Left ventricle myocardium superior (tissue), 1 donor: ENCODE data around the gene C1GALT1C1L. TPM values are rescaled to one million over a fixed set of nuclear protein-coding genes. Genes with fewer than 3 reads are reported as not detected.
"Not testable (repeated sequence)": the region's sequence is repeated elsewhere in the genome, so short reads cannot be mapped to it uniquely, and the experiment has no call there.

ENCODE experiments used
- ATAC-seq: fragments of 200-7000 bp; cut with Tn5 transposase; one replicate; pipeline ENCODE4 v1.9.1; 2020; ENCODE audit warnings: mild to moderate bottlenecking, moderate library complexity
- DNase-seq: peaks from one replicate; pipeline ENCODE4 v3.0.0-alpha.2; 2020
- intact Hi-C: fragments of 100-400 bp; cut with micrococcal nuclease; formaldehyde crosslinking; loops from one replicate; pipeline ENCODE4 v1.11.0; 2022
- total RNA-seq: library from RNA; stranded (reverse); fragmentation: NEBNext Ultra II Directional; extraction: Animal tissue kit (Norgen Biotek cat#: 25700); gene quantifications from one replicate; pipeline ENCODE4 v1.2.1, GENCODE V29; 2021
- donor health status: DM: no; HTN: yes; CAD: no; lungs with severe emphysema.

The C1GALT1C1L gene
- total RNA-seq, 1 donor from 2014 or later: 0.64 TPM

- ATAC-seq (no peak), DNase-seq (no peak)
- intact Hi-C loops: no loop called here
These were observed 445 bp downstream of the C1GALT1C1L start for GRCh38 chr2:43675646-43676321.

DNA sequence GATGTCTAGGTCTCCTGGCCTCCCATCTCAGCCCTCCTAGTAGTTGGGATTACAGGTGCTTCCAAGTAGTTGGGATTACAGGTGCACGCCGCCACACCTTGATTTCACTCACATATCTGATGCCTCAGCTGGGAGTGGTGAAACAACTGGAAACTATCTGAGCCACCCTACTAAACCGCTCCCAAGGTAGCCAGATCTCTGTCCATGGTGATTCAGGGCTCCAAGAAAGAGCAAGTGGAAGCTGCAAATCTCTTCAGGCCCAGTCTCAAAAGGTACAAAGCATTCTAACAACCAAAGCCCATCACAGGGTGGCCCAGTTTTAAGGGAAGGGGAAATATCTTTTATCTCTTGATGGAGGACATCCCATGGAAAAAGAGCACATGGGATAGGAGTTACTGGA, 19.0 kb downstream of the C1GALT1C1L start:
- DNase-seq: no peak
- no peak for ATAC-seq
- intact Hi-C loops: no loop called here

GRCh38 chr2:43653506-43653905, 22.7 kb downstream of the C1GALT1C1L start:
- intact Hi-C loops: no loop called here
- no peak for ATAC-seq
- DNase-seq: no peak

GRCh38 chr2:43648994-43649701, 27.1 kb downstream of the C1GALT1C1L start:
- DNase-seq (no peak), ATAC-seq (no peak)
- intact Hi-C loops: no loop called here

DNA sequence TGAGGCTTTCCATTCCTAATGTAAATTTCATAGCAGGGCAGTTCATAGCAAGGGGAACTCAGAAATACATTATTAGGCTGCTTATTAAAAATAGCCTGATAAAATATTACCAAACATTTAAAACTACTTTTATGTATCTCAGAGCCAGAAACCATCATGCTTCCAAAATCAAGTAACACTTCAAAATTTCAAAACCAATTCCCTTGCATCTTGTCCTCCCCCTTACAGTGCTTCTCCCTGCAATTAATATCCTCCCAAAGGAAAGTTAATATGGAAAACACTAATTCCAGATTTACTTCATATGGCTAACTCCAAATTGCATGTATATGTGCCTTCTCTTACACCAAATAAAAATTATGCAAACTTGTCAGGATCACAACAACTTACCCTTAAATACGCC, 32.5 kb downstream of the C1GALT1C1L start:
- intact Hi-C loops: no loop called here
- no peak for DNase-seq
- no peak for ATAC-seq

DNA sequence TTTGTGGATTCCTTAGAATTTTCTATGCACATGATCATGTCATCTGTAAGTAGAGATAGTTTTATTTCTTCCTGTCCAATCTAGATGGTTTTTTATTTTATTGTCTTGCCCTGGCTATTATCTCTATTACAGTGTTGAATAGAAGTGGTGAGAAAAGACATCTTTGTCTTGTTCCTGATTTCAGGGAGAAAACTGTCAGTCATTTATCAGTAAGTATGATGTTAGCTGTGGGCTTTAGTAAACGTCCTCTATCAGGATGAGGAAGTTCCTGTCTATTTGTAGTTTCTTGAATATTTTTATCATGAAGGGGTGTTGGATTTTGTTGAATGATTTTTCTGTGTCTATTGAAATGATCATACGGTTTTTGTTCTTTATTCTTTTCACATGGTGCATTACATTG, 33.9 kb downstream of the C1GALT1C1L start:
- ATAC-seq (no peak), DNase-seq (no peak)
- intact Hi-C loops: no loop called here

- DNase-seq (peak; percentile 91), ATAC-seq (peak; percentile 99)
- intact Hi-C loops: no loop called here
These were observed 39.0 kb downstream of the C1GALT1C1L start, which contains the start of gene PLEKHH2 for GRCh38 chr2:43637030-43637803. PLEKHH2 (plus strand) TSS chr2:43637260; CDS start chr2:43644674, 7,414 bp downstream.

DNA sequence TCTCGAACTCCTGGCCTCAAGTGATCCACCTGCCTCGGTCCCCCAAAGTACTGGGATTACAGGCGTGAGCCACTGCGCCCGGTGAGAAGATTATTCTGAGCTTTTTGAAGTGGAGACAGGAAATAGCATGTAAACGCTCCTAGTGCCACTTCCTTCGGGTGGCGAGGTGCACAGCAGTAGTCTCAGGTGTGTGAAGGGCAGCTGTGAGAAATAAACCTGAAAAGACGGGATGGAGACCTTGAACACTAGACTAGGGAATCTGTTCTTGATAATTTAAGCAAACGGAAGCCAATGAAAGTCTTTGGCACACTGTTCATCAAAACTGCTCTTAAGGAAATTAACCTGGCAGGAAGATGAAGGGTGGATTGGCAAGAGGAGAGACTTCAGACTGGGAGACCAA, 39.6 kb downstream of the C1GALT1C1L start:
- intact Hi-C loops: no loop called here

GRCh38 chr2:43636153-43636552, 40.1 kb downstream of the C1GALT1C1L start:
- intact Hi-C loops, DNase-seq: not testable (repeated sequence)

More for the DNA sequence above, 39.6 kb downstream of the C1GALT1C1L start:
- ATAC-seq: no peak
- DNase-seq: no peak

GRCh38 chr2:43634604-43635306, 41.5 kb downstream of the C1GALT1C1L start:
- ATAC-seq: no peak
- no peak for DNase-seq
- intact Hi-C loops: no loop called here

More at GRCh38 chr2:43636153-43636552, 40.1 kb downstream of the C1GALT1C1L start:
- ATAC-seq: not testable (repeated sequence)

- ATAC-seq: no peak
- DNase-seq: no peak
- intact Hi-C loops: no loop called here
These were observed 44.5 kb downstream of the C1GALT1C1L start for GRCh38 chr2:43631618-43632317.

Other genes with a start within 250 kb of the C1GALT1C1L start
- 12.1 TPM for gene THADA, start 80.4 kb downstream of the C1GALT1C1L start, total RNA-seq
- 1.1 TPM for gene PLEKHH2, start 39.2 kb downstream of the C1GALT1C1L start, total RNA-seq
- gene DYNC2LI1, start 97.6 kb upstream of the C1GALT1C1L start, total RNA-seq: 8.1 TPM
- not detected for gene ABCG5, start 162.4 kb upstream of the C1GALT1C1L start, total RNA-seq
- gene ABCG8, start 162.5 kb upstream of the C1GALT1C1L start, total RNA-seq: not detected